ENCODE data around the gene KDSR.
"Not testable (repeated sequence)": the region's sequence is repeated elsewhere in the genome, so short reads cannot be mapped to it uniquely, and the experiment has no call there.

The KDSR gene

GRCh38 chr18:63365876-63366212 is 1.2 kb downstream of the KDSR start:
- TF ChIP-seq, protein P1, sequence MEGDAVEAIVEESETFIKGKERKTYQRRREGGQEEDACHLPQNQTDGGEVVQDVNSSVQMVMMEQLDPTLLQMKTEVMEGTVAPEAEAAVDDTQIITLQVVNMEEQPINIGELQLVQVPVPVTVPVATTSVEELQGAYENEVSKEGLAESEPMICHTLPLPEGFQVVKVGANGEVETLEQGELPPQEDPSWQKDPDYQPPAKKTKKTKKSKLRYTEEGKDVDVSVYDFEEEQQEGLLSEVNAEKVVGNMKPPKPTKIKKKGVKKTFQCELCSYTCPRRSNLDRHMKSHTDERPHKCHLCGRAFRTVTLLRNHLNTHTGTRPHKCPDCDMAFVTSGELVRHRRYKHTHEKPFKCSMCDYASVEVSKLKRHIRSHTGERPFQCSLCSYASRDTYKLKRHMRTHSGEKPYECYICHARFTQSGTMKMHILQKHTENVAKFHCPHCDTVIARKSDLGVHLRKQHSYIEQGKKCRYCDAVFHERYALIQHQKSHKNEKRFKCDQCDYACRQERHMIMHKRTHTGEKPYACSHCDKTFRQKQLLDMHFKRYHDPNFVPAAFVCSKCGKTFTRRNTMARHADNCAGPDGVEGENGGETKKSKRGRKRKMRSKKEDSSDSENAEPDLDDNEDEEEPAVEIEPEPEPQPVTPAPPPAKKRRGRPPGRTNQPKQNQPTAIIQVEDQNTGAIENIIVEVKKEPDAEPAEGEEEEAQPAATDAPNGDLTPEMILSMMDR (IDR thresholded peaks at IDR 0.05; ENCODE audit: extremely low read depth, missing control alignments): no peak
- DNase-seq (ENCODE audit: low spot score): peak; percentile 37

DNA sequence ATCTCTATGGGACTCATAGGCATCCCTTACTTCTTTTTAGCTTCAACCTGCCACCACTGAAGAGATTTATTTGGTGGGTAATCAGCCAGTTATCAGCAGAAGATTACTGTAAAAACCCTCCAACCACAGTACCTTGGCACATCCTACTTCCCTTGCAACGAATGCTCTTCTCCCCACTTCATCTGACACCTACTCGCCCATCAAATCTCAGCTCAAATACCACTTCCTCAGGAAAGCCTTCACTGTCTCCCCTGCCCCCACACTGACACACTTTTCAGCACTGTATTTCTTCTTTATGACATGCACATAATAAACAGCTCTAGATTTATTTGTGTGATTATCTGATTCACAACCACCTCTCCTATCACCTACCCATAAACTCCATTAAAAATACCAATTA is 3.1 kb downstream of the KDSR start:
- no peak for DNase-seq (ENCODE audit: low spot score)
- TF ChIP-seq, protein P1 (IDR thresholded peaks at IDR 0.05; ENCODE audit: extremely low read depth, missing control alignments): no peak

DNA sequence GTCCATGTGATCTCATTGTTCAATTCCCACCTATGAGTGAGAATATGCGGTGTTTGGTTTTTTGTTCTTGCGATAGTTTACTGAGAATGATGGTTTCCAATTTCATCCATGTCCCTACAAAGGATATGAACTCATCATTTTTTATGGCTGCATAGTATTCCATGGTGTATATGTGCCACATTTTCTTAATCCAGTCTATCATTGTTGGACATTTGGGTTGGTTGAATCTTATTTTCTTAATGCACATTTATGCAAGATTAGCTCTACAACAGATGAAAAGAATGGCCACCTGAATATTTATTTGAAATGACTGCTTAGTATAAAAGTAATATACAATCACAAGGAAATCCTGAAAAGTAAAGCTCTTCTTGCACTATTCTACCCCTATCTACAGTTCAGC is 3.6 kb downstream of the KDSR start:
- DNase-seq (ENCODE audit: low spot score): not testable (repeated sequence)

GRCh38 chr18:63356272-63356896 is 10.6 kb downstream of the KDSR start:
- no peak for DNase-seq (ENCODE audit: low spot score)
- TF ChIP-seq, protein P1 (IDR thresholded peaks at IDR 0.05; ENCODE audit: extremely low read depth, missing control alignments): no peak

- no peak for DNase-seq (ENCODE audit: low spot score)
- TF ChIP-seq, protein P1 (IDR thresholded peaks at IDR 0.05; ENCODE audit: extremely low read depth, missing control alignments): no peak
Observed at GRCh38 chr18:63350230-63350629, 16.8 kb downstream of the KDSR start.

DNA sequence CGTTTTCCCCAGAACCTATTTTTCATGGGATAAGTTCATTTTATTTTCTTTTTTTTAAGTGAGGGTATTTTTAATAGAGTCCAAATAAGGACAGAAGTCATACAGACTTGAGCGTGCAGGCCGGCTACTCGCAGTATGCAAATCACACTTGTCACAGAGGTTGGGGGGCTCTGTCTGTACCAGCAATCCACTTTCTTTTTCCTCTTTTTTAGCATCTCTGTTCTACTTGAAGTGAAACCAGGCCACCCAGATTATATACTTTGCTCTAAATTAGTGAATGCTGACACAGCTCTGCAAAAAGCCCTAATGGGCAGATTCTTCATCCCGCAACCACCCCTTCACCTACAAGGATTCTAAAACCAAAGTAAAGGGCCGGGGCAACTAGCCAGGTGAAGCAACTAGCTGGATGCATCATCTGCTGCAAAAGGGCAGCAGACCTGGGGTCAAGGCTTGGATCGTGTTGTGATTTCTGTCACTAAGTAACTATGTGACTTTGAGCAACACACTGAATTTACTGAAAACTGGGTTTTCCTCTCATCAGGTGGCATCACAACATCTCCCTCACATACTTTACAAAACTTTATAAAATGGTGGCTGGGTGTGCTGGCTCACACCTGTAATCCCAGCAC is 18.4 kb downstream of the KDSR start:
- TF ChIP-seq, protein P1 (IDR thresholded peaks at IDR 0.05; ENCODE audit: extremely low read depth, missing control alignments): no peak
- no peak for DNase-seq (ENCODE audit: low spot score)

GRCh38 chr18:63346480-63347183 is 20.4 kb downstream of the KDSR start:
- TF ChIP-seq, protein P1 (IDR thresholded peaks at IDR 0.05; ENCODE audit: extremely low read depth, missing control alignments): no peak

More at GRCh38 chr18:63346480-63347183, 20.4 kb downstream of the KDSR start:
- DNase-seq (ENCODE audit: low spot score): no peak

All from GM20000 (cell line).